IMR-90 (cell line): ENCODE data around the gene FRMPD3. TPM values are rescaled to one million over a fixed set of nuclear protein-coding genes. Genes with fewer than 3 reads are reported as not detected.

ENCODE experiments used
- ATAC-seq: fragments of 200-7000 bp; cut with Tn5 transposase; 2 replicates; pipeline ENCODE4 v1.9.1; 2020; ENCODE audit warnings: low read depth, mild to moderate bottlenecking, moderate library complexity
- BruUV-seq: library from RNA; stranded (reverse); fragments of 400-500 nt; replicated peaks from 2 replicates; lab custom pipeline; 2021; lab: Mats Ljungman, UMichigan
- CTCF ChIA-PET: fragments of 300-600 bp; formaldehyde crosslinking; extraction: SDS; loops from one replicate; lab custom pipeline; 2021; ENCODE audit warnings: antibody characterized with exemption; lab: Yijun Ruan, JAX
- POLR2A ChIA-PET: fragments of 300-600 bp; sonication (Branson Sonifier 250); formaldehyde crosslinking; loops from one replicate; lab custom pipeline; 2022; ENCODE audit warnings: antibody characterized with exemption; ENCODE audit not compliant: unreplicated experiment; lab: Charles Lee
- DNase-seq: peaks from one replicate; pipeline ENCODE4 v3.0.0; 2013
- H2AFZ ChIP-seq: replicated peaks from 2 replicates; pipeline ENCODE3; 2013; ENCODE audit warnings: low read length, mild to moderate bottlenecking; ENCODE audit not compliant: poor library complexity
- H2AK5ac ChIP-seq: 2 replicates; pipeline ENCODE4 v1.6.1; 2013; ENCODE audit warnings: low read depth, low read length, inconsistent platforms
- H2AK9ac ChIP-seq: replicated peaks from 2 replicates; pipeline ENCODE3; 2013; ENCODE audit warnings: mild to moderate bottlenecking, low read depth, low read length, moderate library complexity; ENCODE audit not compliant: poor library complexity
- H2BK120ac ChIP-seq: 2 replicates; pipeline ENCODE4 v1.6.1; 2013; ENCODE audit warnings: low read depth, low read length, inconsistent platforms
- H2BK15ac ChIP-seq: 3 replicates; pipeline ENCODE4 v1.6.1; 2013; ENCODE audit warnings: low read depth, low read length, inconsistent platforms
- H2BK20ac ChIP-seq: 2 replicates; pipeline ENCODE4 v1.6.1; 2013; ENCODE audit warnings: low read depth, mild to moderate bottlenecking, inconsistent platforms, low read length, moderate library complexity
- H2BK5ac ChIP-seq: 2 replicates; pipeline ENCODE4 v1.6.1; 2013; ENCODE audit warnings: mild to moderate bottlenecking, low read depth, low read length, inconsistent platforms; ENCODE audit not compliant: poor library complexity, severe bottlenecking
- H3K14ac ChIP-seq: replicated peaks from 2 replicates; pipeline ENCODE4 v1.6.1; 2013; ENCODE audit warnings: low read depth, low read length, inconsistent platforms
- H3K18ac ChIP-seq: 2 replicates; pipeline ENCODE4 v1.6.1; 2013; ENCODE audit warnings: low read depth, low read length, control low read depth
- H3K23ac ChIP-seq: 2 replicates; pipeline ENCODE4 v1.6.1; 2013; ENCODE audit warnings: low read depth, low read length, inconsistent platforms
- H3K27ac ChIP-seq: 2 replicates; pipeline ENCODE4 v1.5.1; 2013; ENCODE audit warnings: mild to moderate bottlenecking, control low read depth, low read length; ENCODE audit not compliant: insufficient read depth
- H3K27me3 ChIP-seq: 2 replicates; pipeline ENCODE4 v1.6.1; 2013; ENCODE audit warnings: low read length; ENCODE audit not compliant: control insufficient read depth, insufficient read depth
- H3K36me3 ChIP-seq: 2 replicates; pipeline ENCODE4 v1.6.1; 2013; ENCODE audit warnings: low read length, mixed read lengths; ENCODE audit not compliant: control insufficient read depth, insufficient read depth
- H3K4ac ChIP-seq: 2 replicates; pipeline ENCODE4 v1.6.1; 2013; ENCODE audit warnings: low read depth, low read length, inconsistent platforms
- H3K4me1 ChIP-seq: 2 replicates; pipeline ENCODE4 v1.6.1; 2013; ENCODE audit warnings: low read length, mixed read lengths; ENCODE audit not compliant: control insufficient read depth, insufficient read depth
- H3K4me2 ChIP-seq: 2 replicates; pipeline ENCODE4 v1.6.1; 2013; ENCODE audit warnings: low read depth, mild to moderate bottlenecking, control low read depth, low read length, moderate library complexity
- H3K4me3 ChIP-seq: 2 replicates; pipeline ENCODE4 v1.5.1; 2013; ENCODE audit warnings: low read depth, mild to moderate bottlenecking, control low read depth, low read length, moderate library complexity; ENCODE audit not compliant: insufficient read depth
- H3K56ac ChIP-seq: 2 replicates; pipeline ENCODE4 v1.6.1; 2013; ENCODE audit warnings: low read length, inconsistent platforms; ENCODE audit not compliant: insufficient read depth; ENCODE audit errors: extremely low read depth
- H3K79me1 ChIP-seq, 2 experiments: 2 replicates each; pipeline ENCODE4 v1.6.1; 2013; ENCODE audit warnings: low read length in 2 of 2, inconsistent platforms in 1 of 2, low read depth in 1 of 2
- H3K9ac ChIP-seq: 2 replicates; pipeline ENCODE4 v1.6.1; 2013; ENCODE audit warnings: low read depth, low read length, control low read depth
- H3K9me1 ChIP-seq: 2 replicates; pipeline ENCODE4 v1.6.1; 2013; ENCODE audit warnings: low read length, inconsistent platforms; ENCODE audit not compliant: insufficient read depth
- H3K9me3 ChIP-seq: 2 replicates; pipeline ENCODE4 v1.6.1; 2013; ENCODE audit warnings: low read length; ENCODE audit not compliant: control insufficient read depth, insufficient read depth
- H4K20me1 ChIP-seq: 2 replicates; pipeline ENCODE4 v1.6.1; 2013; ENCODE audit warnings: low read length, inconsistent platforms; ENCODE audit not compliant: insufficient read depth
- H4K5ac ChIP-seq: 2 replicates; pipeline ENCODE4 v1.6.1; 2013; ENCODE audit warnings: mild to moderate bottlenecking, low read depth, low read length, control low read depth
- H4K8ac ChIP-seq, 2 experiments: 2 replicates each; pipeline ENCODE4 v1.6.1; 2013; ENCODE audit warnings: low read depth in 2 of 2, low read length in 2 of 2, control low read depth in 1 of 2, inconsistent platforms in 1 of 2
- H4K91ac ChIP-seq: 2 replicates; pipeline ENCODE4 v1.6.1; 2013; ENCODE audit warnings: low read depth, low read length, inconsistent platforms; ENCODE audit not compliant: insufficient read depth
- BHLHE40 ChIP-seq: fragments of 150-350 bp; IDR thresholded peaks from 2 replicates; pipeline ENCODE4 v1.6.1; 2016; ENCODE audit warnings: mild to moderate bottlenecking, low read depth, low read length
- CEBPB ChIP-seq: IDR thresholded peaks from 2 replicates; pipeline ENCODE4 v1.6.1; 2012; ENCODE audit warnings: low read depth, low read length, improper control_type of control experiment
- CHD1 ChIP-seq: IDR thresholded peaks from 2 replicates; pipeline ENCODE4 v1.6.1; 2012; ENCODE audit warnings: low read depth, low read length, improper control_type of control experiment
- CTCF ChIP-seq: conservative IDR thresholded peaks from 2 replicates; pipeline ENCODE4 v1.5.1; 2012; ENCODE audit warnings: mild to moderate bottlenecking, low read depth, low read length, improper control_type of control experiment
- ELK1 ChIP-seq: fragments of 150-350 bp; IDR thresholded peaks from 2 replicates; pipeline ENCODE4 v1.6.1; 2016; ENCODE audit warnings: low read depth, mild to moderate bottlenecking, low read length, moderate library complexity, borderline replicate concordance
- FOS ChIP-seq: fragments of 150-350 bp; IDR thresholded peaks from 2 replicates; pipeline ENCODE4 v1.6.1; 2016; ENCODE audit warnings: low read depth, low read length
- MAFK ChIP-seq: IDR thresholded peaks from 2 replicates; pipeline ENCODE4 v1.6.1; 2012; ENCODE audit warnings: low read depth, low read length, improper control_type of control experiment
- MAZ ChIP-seq: IDR thresholded peaks from 2 replicates; pipeline ENCODE4 v1.6.1; 2012; ENCODE audit warnings: low read depth, mild to moderate bottlenecking, low read length, improper control_type of control experiment, moderate library complexity, borderline replicate concordance
- MXI1 ChIP-seq: IDR thresholded peaks from 2 replicates; pipeline ENCODE4 v1.6.1; 2012; ENCODE audit warnings: low read depth, mild to moderate bottlenecking, low read length, moderate library complexity, borderline replicate concordance
- NFE2L2 ChIP-seq: fragments of 150-350 bp; IDR thresholded peaks from 2 replicates; pipeline ENCODE4 v1.6.1; 2016; ENCODE audit warnings: low read depth, mild to moderate bottlenecking, low read length
- POLR2A ChIP-seq: IDR thresholded peaks from 2 replicates; pipeline ENCODE4 v1.6.1; 2012; ENCODE audit warnings: mild to moderate bottlenecking, low read depth, low read length
- RAD21 ChIP-seq: IDR thresholded peaks from 2 replicates; pipeline ENCODE4 v1.6.1; 2012; ENCODE audit warnings: low read length, improper control_type of control experiment
- RCOR1 ChIP-seq: IDR thresholded peaks from 2 replicates; pipeline ENCODE4 v1.6.1; 2012; ENCODE audit warnings: mild to moderate bottlenecking, low read length, improper control_type of control experiment; ENCODE audit not compliant: insufficient replicate concordance
- RFX5 ChIP-seq: IDR thresholded peaks from 2 replicates; pipeline ENCODE4 v1.8.0; 2012; ENCODE audit warnings: low read depth, mild to moderate bottlenecking, low read length, moderate library complexity
- SMC3 ChIP-seq: fragments of 150-350 bp; IDR thresholded peaks from 2 replicates; pipeline ENCODE4 v1.6.1; 2016; ENCODE audit warnings: low read depth, mild to moderate bottlenecking, antibody characterized with exemption, low read length, moderate library complexity
- USF2 ChIP-seq: fragments of 150-350 bp; IDR thresholded peaks from 2 replicates; pipeline ENCODE4 v1.6.1; 2017; ENCODE audit warnings: mild to moderate bottlenecking, antibody characterized with exemption, low read length, low read depth
- WGBS, 2 experiments: methylation state at CpG; one replicate each; pipeline versions ENCODE4 v1.1.5 to v1.1.7; 2013; ENCODE audit warnings: missing lambda C conversion rate in 2 of 2; ENCODE audit not compliant: insufficient read length in 1 of 2; ENCODE audit errors: extremely low coverage in 2 of 2; 5-methylcytosine and 5-hydroxymethylcytosine counted together
- dilution Hi-C: fragments of 300-500 bp; cut with HindIII; formaldehyde crosslinking; loops from one replicate; pipeline ENCODE4 v1.14.3; 2018; ENCODE audit warnings: low sequenced_read_pairs; ENCODE audit not compliant: unreplicated experiment
- in situ Hi-C: fragments of 300-500 bp; cut with MboI; formaldehyde crosslinking; loops from 3 replicates; pipeline ENCODE4 v1.14.3; 2019; ENCODE audit warnings: low sequenced_read_pairs, inconsistent platforms, mixed read lengths
- intact Hi-C: fragments of 100-400 bp; cut with micrococcal nuclease; formaldehyde crosslinking; loops from 2 replicates; pipeline ENCODE4 v1.10.0; 2022
- polyA plus RNA-seq, 3 experiments: library from polyadenylated mRNA; depleted of rRNA; stranded (reverse); fragments of >200 nt; gene quantifications; 2 replicates each; pipeline ENCODE4 v1.2.3, GENCODE V29; 2012; ENCODE audit warnings: low replicate concordance in 1 of 3
- total RNA-seq: library from RNA; depleted of rRNA; stranded (reverse); fragments of >200 nt; gene quantifications from 2 replicates; pipeline ENCODE4 v1.2.3, GENCODE V29; 2012

FRMPD3 gene
- total and polyA plus RNA-seq, 2 of the 4 experiments (the other 2 are of a cell fraction) = under 0.01 to 0.19 TPM

- no peak overlapping the region for H4K91ac ChIP-seq
- intact Hi-C loops = no loop called here
- H2BK120ac ChIP-seq = no peak overlapping the region
- no peak overlapping the region for H3K4me2 ChIP-seq
- TF ChIP-seq CHD1 (no peak), CTCF (no peak), NFE2L2 (no peak), BHLHE40 (no peak), SMC3 (no peak), POLR2A (no peak), ELK1 (no peak), CEBPB (no peak), MXI1 (no peak), RAD21 (no peak), FOS (no peak), RCOR1 (no peak), MAFK (no peak), USF2 (no peak), MAZ (no peak), RFX5 (no peak)
- no peaks in the 10 kb centered on the region for H3K4me1 ChIP-seq
- no peaks in the 10 kb centered on the region for H3K9me3 ChIP-seq
- in situ Hi-C loops = no loop called here
- no peak overlapping the region for H3K27ac ChIP-seq
- H3K4me3 ChIP-seq = no peak overlapping the region
- H4K8ac ChIP-seq = no peak overlapping the region
- dilution Hi-C loops = no loop called here
- no peak overlapping the region for H3K23ac ChIP-seq
- ChIA-PET CTCF (no interaction called here), POLR2A (no interaction called here)
- no peak overlapping the region for H3K14ac ChIP-seq
- H3K4ac ChIP-seq = no peak overlapping the region
- H3K9ac ChIP-seq = no peak overlapping the region
- no CpG with 5 or more reads among the region's 4 CpGs for WGBS, 2 experiments
- H3K18ac ChIP-seq = no peak overlapping the region
- no peaks in the 10 kb centered on the region for H4K20me1 ChIP-seq
- H4K5ac ChIP-seq = no peak overlapping the region
- H2BK15ac ChIP-seq = no peak overlapping the region
- peaks cover 24% of the 10 kb centered on the region for H3K27me3 ChIP-seq
- no peaks in the 10 kb centered on the region for H3K9me1 ChIP-seq
- H3K36me3 ChIP-seq = no peaks in the 10 kb centered on the region
- no peak overlapping the region for H2BK20ac ChIP-seq
- H2AK5ac ChIP-seq = no peak overlapping the region
- no peak overlapping the region for H2AFZ ChIP-seq
- H3K56ac ChIP-seq = no peak overlapping the region
- no peaks in the 10 kb centered on the region for H3K79me1 ChIP-seq
- ATAC-seq = no peak
- no TSS peak for BruUV-seq
- DNase-seq = no peak
- H2BK5ac ChIP-seq = no peak overlapping the region
- no peak overlapping the region for H2AK9ac ChIP-seq
Measured at GRCh38 chrX:107467271-107467670, 17.8 kb downstream of the FRMPD3 start.
